NCI-H524 treated with DMSO at 0.1 percent for 48 hours (cell line): Measurements from ENCODE around the gene MRGPRX1.
"Not testable (repeated sequence)": the region's sequence is repeated elsewhere in the genome, so short reads cannot be mapped to it uniquely, and the experiment has no call there.

Source experiments
- DNase-seq: peaks from one replicate; lab custom pipeline; 2025; lab: John Stamatoyannopoulos, UW

The MRGPRX1 gene

GRCh38 chr11:18939314-18939713 lies at the start of gene MRGPRX1:
TSS of gene MRGPRX1 (minus strand) at chr11:18939414. CDS start at chr11:18934784, 4,630 bp downstream.
- DNase-seq: no peak

GRCh38 chr11:18987454-18988231 lies 48.4 kb upstream of the MRGPRX1 start:
- DNase-seq: no peak

- no peak for DNase-seq
These were observed 47.5 kb upstream of the MRGPRX1 start for GRCh38 chr11:18986744-18987143.

- no peak for DNase-seq
These were observed 42.7 kb upstream of the MRGPRX1 start for GRCh38 chr11:18981897-18982296.

- DNase-seq: no peak
These were observed 35.0 kb upstream of the MRGPRX1 start for GRCh38 chr11:18974192-18974591.

GRCh38 chr11:18972336-18972735 lies 33.1 kb upstream of the MRGPRX1 start:
- DNase-seq: no peak

- DNase-seq: no peak
These were observed 30.5 kb upstream of the MRGPRX1 start for GRCh38 chr11:18969720-18970119.

GRCh38 chr11:18958221-18958910 lies 19.2 kb upstream of the MRGPRX1 start:
- no peak for DNase-seq

- DNase-seq: no peak
These were observed 17.4 kb upstream of the MRGPRX1 start for GRCh38 chr11:18956630-18957029.

GRCh38 chr11:18936002-18936673 lies 3.1 kb downstream of the MRGPRX1 start:
- DNase-seq: no peak

GRCh38 chr11:18934195-18934814 lies 4.9 kb downstream of the MRGPRX1 start:
- DNase-seq: no peak

- DNase-seq: no peak
These were observed 11.5 kb downstream of the MRGPRX1 start for GRCh38 chr11:18927550-18928322.

GRCh38 chr11:18925426-18925825 lies 13.8 kb downstream of the MRGPRX1 start:
- not testable (repeated sequence) for DNase-seq

- DNase-seq: no peak
These were observed 26.3 kb downstream of the MRGPRX1 start for GRCh38 chr11:18912883-18913282.

GRCh38 chr11:18907391-18907790 lies 31.8 kb downstream of the MRGPRX1 start:
- no peak for DNase-seq

GRCh38 chr11:18900637-18901036 lies 38.6 kb downstream of the MRGPRX1 start:
- DNase-seq: not testable (repeated sequence)

- DNase-seq: peak; percentile 58
These were observed 39.0 kb downstream of the MRGPRX1 start for GRCh38 chr11:18900151-18900611.

GRCh38 chr11:18891712-18892111 lies 47.5 kb downstream of the MRGPRX1 start:
- DNase-seq: not testable (repeated sequence)

- no peak for DNase-seq
These were observed 48.6 kb downstream of the MRGPRX1 start for GRCh38 chr11:18890615-18891014.
